Middle frontal gyrus (tissue), 1 donor: Measurements from ENCODE around the gene PRR16.
"Not testable (repeated sequence)": the region's sequence is repeated elsewhere in the genome, so short reads cannot be mapped to it uniquely, and the experiment has no call there.

ENCODE experiments used
- DNase-seq: peaks from one replicate; pipeline ENCODE4 v3.0.0-alpha.2; 2015; ENCODE audit warnings: low spot score; ENCODE audit errors: extremely low spot score

The PRR16 gene

GRCh38 chr5:120463991-120464626 is at the start of gene PRR16:
PRR16 (plus strand) TSS chr5:120464300.
- peak; percentile 48 for DNase-seq

DNA sequence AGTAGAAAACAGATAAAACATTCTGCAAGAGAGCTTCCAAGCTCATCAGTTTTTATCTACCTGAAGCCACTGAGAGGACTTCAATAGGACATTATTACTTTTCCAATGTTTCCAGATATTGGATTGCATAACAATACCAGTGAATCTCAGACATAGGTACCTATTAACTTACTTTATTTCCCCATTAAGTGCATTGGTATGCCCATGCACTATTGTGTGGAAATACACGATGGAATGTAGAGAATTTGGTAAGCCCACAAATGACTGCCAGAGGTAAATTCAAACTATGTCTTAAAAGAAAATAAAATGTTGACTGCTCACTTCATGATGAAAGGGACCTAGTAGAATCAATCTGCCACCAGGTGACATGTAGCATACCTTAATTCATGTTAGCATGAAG is 48.1 kb upstream of the PRR16 start:
- DNase-seq = no peak

DNA sequence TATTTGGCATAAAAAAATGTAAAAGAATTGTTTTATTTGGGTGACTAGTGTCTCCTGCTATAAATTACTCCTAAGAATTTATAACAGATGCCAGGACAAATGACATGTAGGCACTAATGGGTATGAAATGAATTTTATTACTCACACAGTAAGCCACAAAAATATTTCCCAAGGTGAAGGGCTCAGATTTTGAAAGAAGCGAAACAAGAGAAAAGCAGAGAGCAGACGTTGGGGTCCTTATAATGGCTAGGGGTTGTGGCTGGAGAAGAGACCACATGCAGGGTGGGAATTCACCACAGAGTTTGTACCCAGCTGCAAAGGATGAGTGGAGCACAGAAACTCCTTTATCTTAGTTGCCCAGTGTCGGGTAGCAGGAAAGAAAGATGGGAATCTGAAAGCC is 45.0 kb upstream of the PRR16 start:
- DNase-seq = no peak

DNA sequence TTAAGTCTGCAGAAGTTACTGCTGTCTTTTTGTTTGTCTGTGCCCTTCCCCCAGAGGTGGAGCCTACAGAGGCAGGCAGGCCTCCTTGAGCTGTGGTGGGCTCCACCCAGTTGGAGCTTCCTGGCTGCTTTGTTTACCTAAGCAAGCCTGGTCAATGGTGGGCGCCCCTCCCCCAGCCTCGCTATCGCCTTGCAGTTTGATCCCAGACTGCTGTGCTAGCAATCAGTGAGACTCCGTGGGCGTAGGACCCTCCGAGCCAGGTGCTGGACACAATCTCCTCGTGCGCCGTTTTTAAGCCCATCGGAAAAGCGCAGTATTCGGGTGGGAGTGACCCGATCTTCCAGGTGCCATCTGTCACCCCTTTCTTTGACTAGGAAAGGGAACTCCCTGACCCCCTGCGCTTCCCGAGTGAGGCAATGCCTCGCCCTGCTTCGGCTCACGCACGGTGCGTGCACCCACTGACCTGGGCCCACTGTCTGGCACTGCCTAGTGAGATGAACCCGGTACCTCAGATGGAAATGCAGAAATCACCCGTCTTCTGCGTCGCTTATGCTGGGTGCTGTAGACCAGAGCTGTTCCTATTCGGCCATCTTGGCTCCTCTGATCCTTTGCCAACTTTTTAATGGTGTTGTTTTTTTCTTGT is 37.3 kb upstream of the PRR16 start:
- DNase-seq = not testable (repeated sequence)

DNA sequence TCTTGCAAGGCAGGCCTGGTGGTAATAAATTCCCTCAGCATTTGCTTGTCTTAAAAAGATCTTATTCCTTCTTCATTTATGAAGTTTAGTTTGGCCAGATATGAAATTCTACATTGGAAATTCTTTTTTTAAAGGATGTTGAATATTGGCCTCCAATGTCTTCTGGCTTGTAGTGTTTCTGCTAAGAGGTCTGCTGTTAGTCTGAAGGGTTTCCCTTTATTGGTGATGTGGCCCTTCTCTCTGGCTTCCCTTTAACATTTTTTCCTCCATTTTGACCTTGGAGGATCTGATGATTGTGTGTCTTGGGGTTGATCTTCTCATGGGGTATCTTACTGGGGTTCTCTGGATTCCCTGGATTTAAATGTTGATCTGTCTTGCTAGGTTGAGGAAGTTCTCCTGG is 33.5 kb upstream of the PRR16 start:
- DNase-seq = no peak

GRCh38 chr5:120432861-120433260 is 31.2 kb upstream of the PRR16 start:
- DNase-seq = no peak

DNA sequence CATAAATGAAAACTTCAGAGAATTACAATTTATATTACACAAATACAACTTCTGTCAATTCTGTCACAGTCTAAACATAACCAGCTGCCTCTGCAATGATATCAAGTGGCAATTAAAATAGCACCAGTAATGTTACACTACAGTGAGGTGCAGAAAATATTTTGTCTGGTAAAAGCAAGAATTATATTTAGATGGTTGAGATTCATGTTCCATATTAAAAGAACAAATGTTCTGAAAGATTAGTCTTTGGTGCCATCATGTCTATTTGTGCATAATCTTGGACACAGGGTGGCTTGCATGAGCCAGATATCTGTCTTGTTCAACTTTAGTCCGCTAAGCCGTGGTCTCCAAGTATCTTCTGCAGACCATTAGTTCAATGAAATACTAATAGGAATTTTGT is 29.0 kb upstream of the PRR16 start:
- DNase-seq = no peak

DNA sequence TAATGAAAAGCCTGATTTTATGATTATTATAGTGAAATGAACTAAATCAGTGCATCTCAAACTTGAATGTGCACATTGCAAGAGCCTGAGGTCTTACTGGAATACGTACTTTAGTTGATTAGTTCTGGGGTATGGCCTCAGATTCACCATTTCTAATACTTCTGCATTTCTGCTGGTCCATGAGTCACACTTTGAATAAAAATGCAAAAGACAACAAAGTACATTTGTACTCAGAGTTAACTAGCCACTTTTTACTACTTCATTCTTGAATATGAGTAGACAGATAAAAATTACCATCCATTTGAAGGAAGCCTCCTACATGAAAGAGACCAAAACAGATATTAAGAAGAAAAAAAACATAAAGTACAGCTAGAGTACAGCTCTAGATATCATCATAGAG is 27.1 kb upstream of the PRR16 start:
- DNase-seq = no peak

- DNase-seq = no peak
Measured at GRCh38 chr5:120442694-120443093, 21.4 kb upstream of the PRR16 start.

- no peak for DNase-seq
Measured at GRCh38 chr5:120443607-120444006, 20.5 kb upstream of the PRR16 start.

DNA sequence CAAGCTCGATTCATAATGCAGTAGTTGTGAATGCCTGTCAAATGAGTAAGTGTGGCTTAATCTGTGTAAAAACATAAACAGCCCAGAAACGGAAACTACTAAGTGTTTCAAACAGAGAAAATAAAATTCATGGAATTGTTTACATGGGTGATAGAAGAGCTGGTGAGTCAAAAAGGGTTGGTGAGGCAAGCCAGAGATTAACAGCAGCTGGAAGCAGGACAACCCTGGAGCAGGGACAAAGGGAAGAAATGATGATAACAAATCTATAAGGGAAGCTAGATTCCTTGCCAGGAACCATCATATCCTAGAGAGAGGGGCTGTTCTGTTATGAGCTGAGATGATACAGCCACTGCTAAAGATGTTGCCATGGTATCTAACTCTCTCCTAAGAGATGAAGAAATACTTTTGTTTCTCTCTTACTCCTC is 18.0 kb upstream of the PRR16 start:
- no peak for DNase-seq

- DNase-seq = no peak
Measured at GRCh38 chr5:120446901-120447300, 17.2 kb upstream of the PRR16 start.

- no peak for DNase-seq
Measured at GRCh38 chr5:120447706-120448239, 16.3 kb upstream of the PRR16 start.

- DNase-seq = no peak
Measured at GRCh38 chr5:120449501-120449900, 14.6 kb upstream of the PRR16 start.

GRCh38 chr5:120450910-120451309 is 13.2 kb upstream of the PRR16 start:
- DNase-seq = no peak

- DNase-seq = no peak
Measured at GRCh38 chr5:120451445-120451844, 12.7 kb upstream of the PRR16 start.

GRCh38 chr5:120452471-120452870 is 11.6 kb upstream of the PRR16 start:
- DNase-seq = no peak

DNA sequence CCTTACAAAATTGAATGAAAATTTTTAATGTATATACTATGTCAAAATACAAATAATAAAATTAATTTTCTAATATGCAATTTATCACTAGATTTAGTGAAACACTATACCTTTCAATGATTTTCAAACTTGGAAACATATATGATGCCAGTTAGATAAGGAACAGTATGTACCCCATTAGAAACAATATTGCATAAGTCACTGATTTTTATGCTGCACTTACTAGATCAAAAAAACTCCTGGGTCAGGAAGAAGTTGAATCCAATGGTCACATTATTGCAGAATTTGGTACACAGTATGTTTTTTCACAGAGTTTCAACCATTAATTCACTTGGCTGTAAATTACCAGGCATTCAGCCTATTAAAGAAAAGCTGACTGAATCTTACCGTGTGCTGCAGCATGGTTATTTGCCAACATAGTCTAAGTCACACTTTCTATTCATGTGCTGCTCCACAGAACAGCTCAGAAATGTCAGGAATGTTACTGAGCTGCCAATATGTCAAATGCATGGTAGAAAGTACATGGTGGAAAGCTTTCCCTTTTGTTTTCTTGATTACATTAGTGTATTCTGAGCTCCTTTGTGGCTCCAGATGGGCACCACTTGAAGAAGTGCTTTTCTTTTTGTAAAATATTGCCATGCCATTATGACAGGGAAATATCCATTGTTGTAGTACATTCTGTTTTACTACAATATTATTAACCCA is 9.9 kb upstream of the PRR16 start:
- no peak for DNase-seq

- DNase-seq = no peak
Measured at GRCh38 chr5:120456006-120456405, 8.1 kb upstream of the PRR16 start.

DNA sequence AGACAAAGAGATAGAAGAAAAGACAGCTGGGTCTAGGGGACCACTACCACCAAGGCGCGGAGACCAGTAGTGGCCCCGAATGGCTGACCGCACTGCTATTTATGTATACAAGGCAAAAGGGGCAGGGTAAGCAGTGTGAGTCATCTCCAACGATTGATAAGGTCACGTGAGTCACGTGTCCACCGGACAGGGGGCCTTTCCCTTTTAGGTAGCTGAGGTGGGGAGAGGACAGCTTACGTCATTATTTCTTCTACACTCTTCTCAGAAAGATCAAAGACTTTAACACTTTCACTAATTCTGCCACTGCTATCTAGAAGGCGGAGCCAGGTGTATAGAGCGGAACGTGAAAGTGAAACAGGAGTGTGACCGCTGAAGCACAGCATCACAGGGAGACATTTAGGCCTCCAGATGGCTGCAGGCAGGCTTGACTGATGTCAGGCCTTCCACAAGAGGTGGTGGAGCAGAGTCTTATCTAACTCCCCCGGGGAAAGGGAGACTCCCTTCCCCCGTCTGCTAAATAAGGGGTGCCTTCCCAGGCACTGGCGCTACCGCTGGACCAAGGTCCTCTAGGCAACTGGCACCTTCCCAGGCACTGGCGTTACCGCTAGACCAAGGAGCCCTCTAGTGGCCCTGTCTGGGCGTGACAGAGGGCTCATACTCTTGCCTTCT is 6.1 kb upstream of the PRR16 start:
- no peak for DNase-seq

GRCh38 chr5:120458508-120458847 is 5.6 kb upstream of the PRR16 start:
- DNase-seq = not testable (repeated sequence)

- no peak for DNase-seq
Measured at GRCh38 chr5:120461251-120461650, 2.8 kb upstream of the PRR16 start.
